LoVo (cell line): ENCODE results near the gene RAD51B.
A peak's percentile ranks its signal among the peaks of the same experiment; 100 is the strongest.

Experiments
- DNase-seq: peaks from one replicate; pipeline ENCODE4 v3.0.0-alpha.2; 2016; ENCODE audit warnings: low spot score

RAD51B gene

GRCh38 chr14:68702578-68702977 lies 883.0 kb downstream of the RAD51B start:
- no peak for DNase-seq

GRCh38 chr14:68703093-68703492 lies 883.5 kb downstream of the RAD51B start:
- DNase-seq = peak; percentile 34

- no peak for DNase-seq
Measured at GRCh38 chr14:68704736-68705720, 885.4 kb downstream of the RAD51B start.

- DNase-seq = peak; percentile 67
Measured at GRCh38 chr14:68705741-68706283, 886.2 kb downstream of the RAD51B start.

GRCh38 chr14:68707482-68707881 lies 887.9 kb downstream of the RAD51B start:
- DNase-seq = no peak

- no peak for DNase-seq
Measured at GRCh38 chr14:68708343-68708742, 888.8 kb downstream of the RAD51B start.

GRCh38 chr14:68709007-68709406 lies 889.4 kb downstream of the RAD51B start:
- no peak for DNase-seq

GRCh38 chr14:68710776-68711175 lies 891.2 kb downstream of the RAD51B start:
- DNase-seq = no peak

GRCh38 chr14:68711561-68712309 lies 892.2 kb downstream of the RAD51B start:
- DNase-seq = no peak

- DNase-seq = no peak
Measured at GRCh38 chr14:68712703-68713370, 893.3 kb downstream of the RAD51B start.

GRCh38 chr14:68713782-68714181 lies 894.2 kb downstream of the RAD51B start:
- no peak for DNase-seq

- no peak for DNase-seq
Measured at GRCh38 chr14:68714991-68715924, 895.7 kb downstream of the RAD51B start.

GRCh38 chr14:68716698-68717097 lies 897.1 kb downstream of the RAD51B start:
- DNase-seq = no peak

GRCh38 chr14:68718023-68718990 lies 898.7 kb downstream of the RAD51B start:
- DNase-seq = no peak

GRCh38 chr14:68719634-68720384 lies 900.2 kb downstream of the RAD51B start:
- DNase-seq = no peak

GRCh38 chr14:68722186-68722585 lies 902.6 kb downstream of the RAD51B start:
- DNase-seq = no peak

GRCh38 chr14:68722968-68723566 lies 903.5 kb downstream of the RAD51B start:
- no peak for DNase-seq

- no peak for DNase-seq
Measured at GRCh38 chr14:68723808-68724268, 904.3 kb downstream of the RAD51B start.
